SU-DHL-6 (cell line): ENCODE measurements around the gene TMEM9.
"Not testable (repeated sequence)": the region's sequence is repeated elsewhere in the genome, so short reads cannot be mapped to it uniquely, and the experiment has no call there.

Source experiments
- EZH2phosphoT487 ChIP-seq: fragments of 200-600 bp; sonication (generic), shearing (Covaris generic); conservative IDR thresholded peaks from 2 replicates; pipeline ENCODE4 v1.6.1; 2018; ENCODE audit warnings: mild to moderate bottlenecking, antibody characterized with exemption, low read length, moderate library complexity, mixed read lengths
- TF ChIP-seq, protein P1 (sequence below): fragments of 200-600 bp; sonication (generic); IDR thresholded peaks from one replicate; pipeline ENCODE4 v1.5.1; 2017; ENCODE audit warnings: antibody characterized with exemption, mild to moderate bottlenecking, low read length, moderate library complexity; ENCODE audit not compliant: insufficient read depth, poor library complexity, severe bottlenecking

GRCh38 chr1:201163036-201163435, 8.8 kb upstream of the TMEM9 start:
- not testable (repeated sequence) for TF ChIP-seq EZH2phosphoT487
- TF ChIP-seq, protein P1, sequence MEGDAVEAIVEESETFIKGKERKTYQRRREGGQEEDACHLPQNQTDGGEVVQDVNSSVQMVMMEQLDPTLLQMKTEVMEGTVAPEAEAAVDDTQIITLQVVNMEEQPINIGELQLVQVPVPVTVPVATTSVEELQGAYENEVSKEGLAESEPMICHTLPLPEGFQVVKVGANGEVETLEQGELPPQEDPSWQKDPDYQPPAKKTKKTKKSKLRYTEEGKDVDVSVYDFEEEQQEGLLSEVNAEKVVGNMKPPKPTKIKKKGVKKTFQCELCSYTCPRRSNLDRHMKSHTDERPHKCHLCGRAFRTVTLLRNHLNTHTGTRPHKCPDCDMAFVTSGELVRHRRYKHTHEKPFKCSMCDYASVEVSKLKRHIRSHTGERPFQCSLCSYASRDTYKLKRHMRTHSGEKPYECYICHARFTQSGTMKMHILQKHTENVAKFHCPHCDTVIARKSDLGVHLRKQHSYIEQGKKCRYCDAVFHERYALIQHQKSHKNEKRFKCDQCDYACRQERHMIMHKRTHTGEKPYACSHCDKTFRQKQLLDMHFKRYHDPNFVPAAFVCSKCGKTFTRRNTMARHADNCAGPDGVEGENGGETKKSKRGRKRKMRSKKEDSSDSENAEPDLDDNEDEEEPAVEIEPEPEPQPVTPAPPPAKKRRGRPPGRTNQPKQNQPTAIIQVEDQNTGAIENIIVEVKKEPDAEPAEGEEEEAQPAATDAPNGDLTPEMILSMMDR, result not testable (repeated sequence)
